NCI-H146 (cell line): ENCODE results near the gene PNPLA7.
"Not testable (repeated sequence)": the region's sequence is repeated elsewhere in the genome, so short reads cannot be mapped to it uniquely, and the experiment has no call there.

Experiments used
- DNase-seq: peaks from one replicate; lab custom pipeline; 2025; lab: John Stamatoyannopoulos, UW

The PNPLA7 gene

GRCh38 chr9:137478962-137479861 lies 71.0 kb downstream of the PNPLA7 start:
- peak; percentile 58 for DNase-seq

GRCh38 chr9:137478613-137478961 lies 71.6 kb downstream of the PNPLA7 start:
- no peak for DNase-seq

- no peak for DNase-seq
Observed at GRCh38 chr9:137477778-137478612, 72.2 kb downstream of the PNPLA7 start.

- no peak for DNase-seq
Observed at GRCh38 chr9:137476856-137477255, 73.3 kb downstream of the PNPLA7 start.

GRCh38 chr9:137475666-137476065 lies 74.5 kb downstream of the PNPLA7 start:
- no peak for DNase-seq

- no peak for DNase-seq
Observed at GRCh38 chr9:137474271-137474670, 75.9 kb downstream of the PNPLA7 start.

GRCh38 chr9:137470785-137471184 lies 79.4 kb downstream of the PNPLA7 start:
- no peak for DNase-seq

GRCh38 chr9:137467896-137468295 lies 82.3 kb downstream of the PNPLA7 start:
- no peak for DNase-seq

GRCh38 chr9:137467161-137467581 lies 83.0 kb downstream of the PNPLA7 start:
- no peak for DNase-seq

GRCh38 chr9:137466389-137467085 lies 83.7 kb downstream of the PNPLA7 start:
- DNase-seq, result not testable (repeated sequence)

- no peak for DNase-seq
Observed at GRCh38 chr9:137465720-137466388, 84.3 kb downstream of the PNPLA7 start.

- no peak for DNase-seq
Observed at GRCh38 chr9:137465000-137465719, 85.0 kb downstream of the PNPLA7 start.

GRCh38 chr9:137464291-137464999 lies 85.8 kb downstream of the PNPLA7 start:
- DNase-seq, result no peak

- no peak for DNase-seq
Observed at GRCh38 chr9:137463931-137464290, 86.3 kb downstream of the PNPLA7 start.

GRCh38 chr9:137462986-137463930 lies 86.9 kb downstream of the PNPLA7 start:
- DNase-seq, result peak; percentile 19

- no peak for DNase-seq
Observed at GRCh38 chr9:137462396-137462985, 87.7 kb downstream of the PNPLA7 start.

GRCh38 chr9:137461663-137462395 lies 88.4 kb downstream of the PNPLA7 start:
- DNase-seq, result no peak

- no peak for DNase-seq
Observed at GRCh38 chr9:137461316-137461662, 88.9 kb downstream of the PNPLA7 start.
